HepG2 (cell line): ENCODE results near the gene LIPN. TPM values are rescaled to one million over a fixed set of nuclear protein-coding genes. Genes with fewer than 3 reads are reported as not detected.

Experiments used
- ATAC-seq: fragments of 200-7000 bp; cut with Tn5 transposase; 3 replicates; pipeline ENCODE4 v1.9.1; 2020; ENCODE audit warnings: mild to moderate bottlenecking, moderate library complexity
- BruUV-seq: library from RNA; stranded (reverse); fragments of 400-500 nt; replicated peaks from 2 replicates; lab custom pipeline; 2021; lab: Mats Ljungman, UMichigan
- CTCF ChIA-PET: fragments of 300-600 bp; formaldehyde crosslinking; extraction: SDS; loops from one replicate; lab custom pipeline; 2021; ENCODE audit warnings: low total read pairs, inconsistent platforms, low intra/inter-chr PET ratio; lab: Yijun Ruan, JAX
- POLR2A ChIA-PET: fragments of 350-600 bp; sonication (Branson Sonifier 250); formaldehyde crosslinking; loops from one replicate; lab custom pipeline; 2020; ENCODE audit warnings: antibody characterized with exemption, inconsistent platforms; lab: Yijun Ruan, JAX
- DNase-seq: peaks from one replicate; pipeline ENCODE4 v3.0.0-alpha.2; 2015; ENCODE audit warnings: low spot score
- FAIRE-seq: peaks from 3 replicates; lab custom pipeline; 2011; peaks lifted over from hg19 to GRCh38; lab: Jason Lieb, UNC
- H2AFZ ChIP-seq: one replicate; pipeline ENCODE4 v1.6.1; 2011; ENCODE audit warnings: low read length, inconsistent platforms
- H3K27ac ChIP-seq: fragments of 300-600 bp; 3 replicates; pipeline ENCODE4 v1.8.0; 2011; ENCODE audit warnings: mixed run types, mild to moderate bottlenecking, mixed read lengths, low read length, inconsistent platforms; ENCODE audit not compliant: insufficient read depth; ENCODE audit errors: extremely low read length
- H3K27me3 ChIP-seq, 2 experiments: fragments of 200-600 bp in 1 of 2; 2 replicates in 1 of 2; 3 replicates in 1 of 2; pipeline versions ENCODE4 v1.6.0 to v1.8.0; 2011; ENCODE audit warnings: low read length in 2 of 2, mild to moderate bottlenecking in 2 of 2, moderate library complexity in 2 of 2, inconsistent platforms in 1 of 2; ENCODE audit not compliant: insufficient read depth in 2 of 2, control insufficient read depth in 1 of 2
- H3K36me3 ChIP-seq, 2 experiments: fragments of 200-600 bp in 1 of 2; replicated peaks in 1 of 2; 2 replicates in 1 of 2; 3 replicates in 1 of 2; pipeline versions ENCODE4 v1.5.1 to v1.8.0; 2011; ENCODE audit warnings: low read length in 2 of 2, inconsistent platforms in 1 of 2; ENCODE audit not compliant: insufficient read depth in 2 of 2, control insufficient read depth in 1 of 2
- H3K4me1 ChIP-seq: 2 replicates; pipeline ENCODE4 v1.5.1; 2012; ENCODE audit warnings: low read length, inconsistent platforms; ENCODE audit not compliant: insufficient read depth
- H3K4me2 ChIP-seq: 2 replicates; pipeline ENCODE4 v1.6.0; 2011; ENCODE audit warnings: low read depth, low read length, inconsistent platforms
- H3K4me3 ChIP-seq, 3 experiments: fragments of 200-600 bp in 1 of 3; sonication (generic), shearing (Covaris generic) in 1 of 3; replicated peaks in 1 of 3; 2 replicates each; pipeline ENCODE4 v1.5.1; 2011 to 2016; ENCODE audit warnings: low read length in 3 of 3, inconsistent platforms in 2 of 3, low read depth in 2 of 3, mild to moderate bottlenecking in 2 of 3, control low read depth in 1 of 3, mixed read lengths in 1 of 3; ENCODE audit not compliant: insufficient read depth in 1 of 3
- H3K79me2 ChIP-seq: one replicate; pipeline ENCODE4 v1.6.1; 2011; ENCODE audit warnings: low read length, inconsistent platforms; ENCODE audit not compliant: insufficient read depth
- H3K9ac ChIP-seq: 2 replicates; pipeline ENCODE4 v1.6.0; 2011; ENCODE audit warnings: mild to moderate bottlenecking, low read depth, low read length, inconsistent platforms; ENCODE audit not compliant: insufficient read depth
- H3K9me3 ChIP-seq: 2 replicates; pipeline ENCODE4 v1.5.1; 2012; ENCODE audit warnings: mild to moderate bottlenecking, low read length
- H4K20me1 ChIP-seq: 2 replicates; pipeline ENCODE4 v1.6.0; 2011; ENCODE audit warnings: inconsistent platforms, mild to moderate bottlenecking, low read length, moderate library complexity; ENCODE audit not compliant: insufficient read depth
- ARHGAP35 ChIP-seq: sonication (generic); formaldehyde crosslinking; IDR thresholded peaks from 2 replicates; pipeline ENCODE4 v1.9.0; 2022; ENCODE audit warnings: mild to moderate bottlenecking, inconsistent platforms, moderate library complexity, missing genetic modification reagents, borderline replicate concordance
- ESRRA ChIP-seq: sonication (generic); formaldehyde crosslinking; IDR thresholded peaks from 2 replicates; pipeline ENCODE4 v1.5.1; 2020; ENCODE audit warnings: mild to moderate bottlenecking, low read depth, missing genetic modification reagents
- TFDP2 ChIP-seq: sonication (generic); formaldehyde crosslinking; IDR thresholded peaks from 2 replicates; pipeline ENCODE4 v1.4.0; 2020; ENCODE audit warnings: missing genetic modification reagents
- ZNF160 ChIP-seq: sonication (generic); formaldehyde crosslinking; IDR thresholded peaks from 2 replicates; pipeline ENCODE4 v1.8.0; 2022; ENCODE audit warnings: mild to moderate bottlenecking, inconsistent platforms, missing genetic modification reagents
- ZNF772 ChIP-seq: sonication (generic); formaldehyde crosslinking; IDR thresholded peaks from 2 replicates; pipeline ENCODE4 v1.5.0; 2020; ENCODE audit warnings: mild to moderate bottlenecking, missing genetic modification reagents
- WGBS: methylation state at CpG from one replicate; pipeline ENCODE4 v1.1.6; 2017; ENCODE audit warnings: low lambda C conversion rate; 5-methylcytosine and 5-hydroxymethylcytosine counted together
- in situ Hi-C: cut with HindIII; loops from 2 replicates; pipeline ENCODE4 v1.10.0; 2017; ENCODE audit warnings: low pct_unique_long_range_greater_than_20kb; ENCODE audit not compliant: extremely low pct_ligation_motif_present
- intact Hi-C: fragments of 100-400 bp; cut with micrococcal nuclease; formaldehyde crosslinking; loops from one replicate; pipeline ENCODE4 v1.10.0; 2022; ENCODE audit not compliant: unreplicated experiment
- polyA plus RNA-seq, 8 experiments: library from polyadenylated mRNA; depleted of rRNA in 3 of 8; stranded (reverse) in 7 of 8; unstranded in 1 of 8; fragments of >200 nt; fragmentation: Illumina TruSeq in 4 of 8; extraction: Trizol in 4 of 8; gene quantifications; 2 replicates each; pipeline versions ENCODE4 v1.2.1 to v1.2.3, GENCODE V29; 2011 to 2016; ENCODE audit warnings: low read depth in 4 of 8, missing spikeins in 1 of 8, mixed read lengths in 1 of 8; ENCODE audit not compliant: insufficient read depth in 1 of 8
- total RNA-seq, 5 experiments: library from RNA; depleted of rRNA; stranded (reverse); fragments of >200 nt; fragmentation: Illumina TruSeq; extraction: Trizol; gene quantifications; 2 replicates each; pipeline ENCODE4 v1.2.3, GENCODE V29; 2016; ENCODE audit warnings: low read depth in 1 of 5
- TF ChIP-seq, protein P1 (sequence below): sonication (generic); formaldehyde crosslinking; IDR thresholded peaks from 2 replicates; pipeline ENCODE4 v1.4.0; 2020; ENCODE audit warnings: missing genetic modification reagents, borderline replicate concordance
- TF ChIP-seq, protein P2 (sequence below): sonication (generic); formaldehyde crosslinking; IDR thresholded peaks from 2 replicates; pipeline ENCODE4 v1.4.0; 2020; ENCODE audit warnings: missing genetic modification reagents

LIPN gene
- total and polyA plus RNA-seq, 2 of the 13 experiments (the other 11 are each of a cell fraction or from before 2014, with no cell fraction given): not detected

DNA sequence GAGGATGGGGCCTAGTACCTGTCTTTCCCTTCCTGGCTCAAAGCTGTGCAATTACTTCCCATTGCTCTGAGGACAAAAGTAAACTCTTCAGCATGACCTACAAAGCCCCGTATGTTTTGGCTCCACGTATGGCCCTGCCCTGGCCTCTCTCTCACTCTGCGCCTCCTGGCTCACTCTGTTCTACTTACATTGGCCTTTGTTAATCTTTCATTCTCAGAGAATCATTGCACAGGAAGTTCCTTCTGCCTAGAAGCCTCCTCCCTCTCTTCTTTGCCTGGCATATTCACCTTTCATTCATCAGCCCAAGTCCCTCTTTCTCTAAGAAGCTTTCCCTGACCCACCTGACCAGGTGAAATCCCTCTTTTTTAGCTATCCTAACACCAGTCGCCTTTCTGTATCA lies 66.6 kb downstream of the LIPN start:
- POLR2A ChIA-PET: no interaction called here
- no peak overlapping the region for H3K27ac ChIP-seq
- H3K9ac ChIP-seq: no peak overlapping the region
- H3K36me3 ChIP-seq: no peaks in the 10 kb centered on the region
- H3K4me1 ChIP-seq: no peaks in the 10 kb centered on the region
- TF ChIP-seq TFDP2 (no peak), ESRRA (CRISPR knock-in tag) (no peak), ARHGAP35 (no peak), ZNF772 (no peak), ZNF160 (CRISPR knock-in tag) (no peak)
- TF ChIP-seq, protein P1, sequence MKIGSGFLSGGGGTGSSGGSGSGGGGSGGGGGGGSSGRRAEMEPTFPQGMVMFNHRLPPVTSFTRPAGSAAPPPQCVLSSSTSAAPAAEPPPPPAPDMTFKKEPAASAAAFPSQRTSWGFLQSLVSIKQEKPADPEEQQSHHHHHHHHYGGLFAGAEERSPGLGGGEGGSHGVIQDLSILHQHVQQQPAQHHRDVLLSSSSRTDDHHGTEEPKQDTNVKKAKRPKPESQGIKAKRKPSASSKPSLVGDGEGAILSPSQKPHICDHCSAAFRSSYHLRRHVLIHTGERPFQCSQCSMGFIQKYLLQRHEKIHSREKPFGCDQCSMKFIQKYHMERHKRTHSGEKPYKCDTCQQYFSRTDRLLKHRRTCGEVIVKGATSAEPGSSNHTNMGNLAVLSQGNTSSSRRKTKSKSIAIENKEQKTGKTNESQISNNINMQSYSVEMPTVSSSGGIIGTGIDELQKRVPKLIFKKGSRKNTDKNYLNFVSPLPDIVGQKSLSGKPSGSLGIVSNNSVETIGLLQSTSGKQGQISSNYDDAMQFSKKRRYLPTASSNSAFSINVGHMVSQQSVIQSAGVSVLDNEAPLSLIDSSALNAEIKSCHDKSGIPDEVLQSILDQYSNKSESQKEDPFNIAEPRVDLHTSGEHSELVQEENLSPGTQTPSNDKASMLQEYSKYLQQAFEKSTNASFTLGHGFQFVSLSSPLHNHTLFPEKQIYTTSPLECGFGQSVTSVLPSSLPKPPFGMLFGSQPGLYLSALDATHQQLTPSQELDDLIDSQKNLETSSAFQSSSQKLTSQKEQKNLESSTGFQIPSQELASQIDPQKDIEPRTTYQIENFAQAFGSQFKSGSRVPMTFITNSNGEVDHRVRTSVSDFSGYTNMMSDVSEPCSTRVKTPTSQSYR (CRISPR knock-in tag): no peak
- TF ChIP-seq, protein P2, sequence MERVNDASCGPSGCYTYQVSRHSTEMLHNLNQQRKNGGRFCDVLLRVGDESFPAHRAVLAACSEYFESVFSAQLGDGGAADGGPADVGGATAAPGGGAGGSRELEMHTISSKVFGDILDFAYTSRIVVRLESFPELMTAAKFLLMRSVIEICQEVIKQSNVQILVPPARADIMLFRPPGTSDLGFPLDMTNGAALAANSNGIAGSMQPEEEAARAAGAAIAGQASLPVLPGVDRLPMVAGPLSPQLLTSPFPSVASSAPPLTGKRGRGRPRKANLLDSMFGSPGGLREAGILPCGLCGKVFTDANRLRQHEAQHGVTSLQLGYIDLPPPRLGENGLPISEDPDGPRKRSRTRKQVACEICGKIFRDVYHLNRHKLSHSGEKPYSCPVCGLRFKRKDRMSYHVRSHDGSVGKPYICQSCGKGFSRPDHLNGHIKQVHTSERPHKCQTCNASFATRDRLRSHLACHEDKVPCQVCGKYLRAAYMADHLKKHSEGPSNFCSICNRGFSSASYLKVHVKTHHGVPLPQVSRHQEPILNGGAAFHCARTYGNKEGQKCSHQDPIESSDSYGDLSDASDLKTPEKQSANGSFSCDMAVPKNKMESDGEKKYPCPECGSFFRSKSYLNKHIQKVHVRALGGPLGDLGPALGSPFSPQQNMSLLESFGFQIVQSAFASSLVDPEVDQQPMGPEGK (CRISPR knock-in tag): no peak
- TF ChIP-seq, all 625 proteins: peak for 0
- CTCF ChIA-PET: no interaction called here
- no peaks in the 10 kb centered on the region for H4K20me1 ChIP-seq
- intact Hi-C loops (no loop called here), in situ Hi-C loops (loop anchor here (25.0 kb wide), 1 partner anchor 386 kb away; the partner anchor contains the start of gene CH25H)
- H3K79me2 ChIP-seq: no peaks in the 10 kb centered on the region
- DNase-seq (no peak), FAIRE-seq (no peak), ATAC-seq (no peak)
- H3K4me3 ChIP-seq: no peak overlapping the region
- H3K4me2 ChIP-seq: no peak overlapping the region
- no peaks in the 10 kb centered on the region for H3K9me3 ChIP-seq
- 0 out of 5 replicates have a peak, but pooled peaks cover 0 to 4% of the 10 kb centered on the region in 2 experiments for H3K27me3 ChIP-seq
- no TSS peak for BruUV-seq
- no peak overlapping the region for H2AFZ ChIP-seq
- WGBS: 42% methylated on average over 4 of the region's 4 CpGs
